HG02885 (cell line): Measurements from ENCODE around the gene EEF2K.

Experiments used
- ATAC-seq: cut with Tn5 transposase; IDR thresholded peaks from one replicate; pipeline ENCODE4 v1.9.1; 2021; ENCODE audit warnings: mild to moderate bottlenecking; ENCODE audit not compliant: unreplicated experiment, poor library complexity

The EEF2K gene

DNA sequence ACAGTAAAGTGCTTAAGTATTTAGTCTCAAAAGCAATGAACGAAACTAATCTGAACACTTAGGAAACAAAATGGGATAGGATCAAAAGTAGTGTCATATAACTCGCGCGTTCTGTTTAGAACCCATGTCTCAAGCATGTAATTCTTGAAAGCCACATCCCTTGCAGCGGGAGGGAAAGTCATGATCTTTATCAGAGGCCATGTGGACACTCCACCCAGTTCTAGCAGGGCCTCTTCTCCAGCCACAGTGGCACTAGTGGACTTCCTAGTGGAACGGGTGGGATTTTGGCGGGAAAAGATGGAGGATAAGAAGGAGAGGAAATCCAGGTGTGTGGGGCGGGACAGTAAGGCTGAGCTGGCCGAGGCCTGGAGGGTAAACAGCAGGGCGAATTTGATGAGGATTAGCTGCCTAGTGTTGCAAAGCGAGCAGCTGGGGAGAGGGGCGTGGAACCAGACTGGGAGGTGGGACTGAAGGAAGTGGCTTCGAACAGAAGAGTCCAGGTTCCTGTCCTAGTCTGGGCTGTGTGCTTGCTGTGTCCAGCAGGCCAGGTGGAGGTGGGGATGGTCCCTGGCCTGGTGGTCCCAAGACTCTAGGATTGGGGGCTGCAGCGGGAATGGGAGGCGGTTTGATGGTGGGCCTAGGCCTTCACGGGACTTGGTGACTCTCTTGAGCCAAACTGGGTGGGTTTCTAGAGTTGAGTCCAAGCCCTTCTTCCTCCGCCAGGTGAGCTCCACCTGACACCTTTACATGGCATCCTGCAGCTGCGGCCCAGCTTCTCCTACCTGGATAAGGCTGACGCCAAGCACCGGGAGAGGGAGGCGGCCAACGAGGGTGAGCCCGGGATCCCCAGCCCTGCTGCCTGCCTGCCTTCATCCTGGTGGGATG is 107.1 kb downstream of the EEF2K start:
- no peak for ATAC-seq

GRCh38 chr16:22313876-22314470 is 107.9 kb downstream of the EEF2K start:
- no peak for ATAC-seq

DNA sequence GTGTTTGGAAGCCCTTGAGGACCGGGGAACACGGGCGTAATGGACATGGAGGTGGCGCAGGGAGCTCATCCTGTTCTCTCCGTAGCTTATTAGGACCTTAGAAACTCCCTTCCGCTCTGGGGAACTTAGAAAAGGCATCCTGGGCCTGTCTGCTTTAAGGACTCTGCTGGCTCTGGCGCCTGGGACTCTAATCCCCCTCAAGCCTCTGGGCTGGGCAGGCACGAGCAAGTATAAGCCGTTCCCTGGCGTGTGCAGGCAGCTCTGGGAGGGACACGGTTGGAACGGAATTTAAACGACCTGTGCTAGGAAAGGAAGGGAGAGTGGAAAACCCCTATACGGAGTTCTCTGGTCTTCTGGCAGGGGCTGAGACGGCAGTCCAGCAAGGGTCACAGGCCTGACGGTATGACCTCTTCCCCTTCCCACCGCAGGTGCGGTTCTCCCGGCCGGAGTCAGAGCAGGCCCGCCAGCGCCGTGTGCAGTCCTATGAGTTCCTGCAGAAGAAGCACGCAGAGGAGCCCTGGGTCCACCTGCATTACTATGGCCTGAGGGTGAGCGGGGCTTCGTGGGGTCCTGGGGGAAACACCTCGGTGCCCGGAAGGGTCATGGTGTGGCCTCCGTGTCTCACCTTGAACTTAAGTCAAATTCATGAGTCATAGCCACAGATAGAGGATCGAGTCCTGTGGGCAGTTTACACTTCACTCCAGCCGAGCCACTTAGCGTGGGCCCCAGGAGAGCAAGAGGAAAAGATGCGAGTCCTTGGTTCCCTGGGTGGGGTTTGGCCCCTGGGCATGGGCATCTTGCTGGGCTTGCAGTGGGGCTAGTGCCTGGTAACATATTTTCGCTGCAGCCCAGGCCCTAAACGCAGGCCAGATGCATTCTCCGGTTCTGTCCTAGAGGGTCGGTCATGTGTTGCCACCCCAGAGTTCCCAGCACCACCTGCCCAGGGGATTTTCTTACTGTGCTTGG is 108.9 kb downstream of the EEF2K start:
- ATAC-seq: no peak

GRCh38 chr16:22315979-22316378 is 109.9 kb downstream of the EEF2K start:
- ATAC-seq: no peak

- no peak for ATAC-seq
Measured at GRCh38 chr16:22316411-22316811, 110.3 kb downstream of the EEF2K start.

DNA sequence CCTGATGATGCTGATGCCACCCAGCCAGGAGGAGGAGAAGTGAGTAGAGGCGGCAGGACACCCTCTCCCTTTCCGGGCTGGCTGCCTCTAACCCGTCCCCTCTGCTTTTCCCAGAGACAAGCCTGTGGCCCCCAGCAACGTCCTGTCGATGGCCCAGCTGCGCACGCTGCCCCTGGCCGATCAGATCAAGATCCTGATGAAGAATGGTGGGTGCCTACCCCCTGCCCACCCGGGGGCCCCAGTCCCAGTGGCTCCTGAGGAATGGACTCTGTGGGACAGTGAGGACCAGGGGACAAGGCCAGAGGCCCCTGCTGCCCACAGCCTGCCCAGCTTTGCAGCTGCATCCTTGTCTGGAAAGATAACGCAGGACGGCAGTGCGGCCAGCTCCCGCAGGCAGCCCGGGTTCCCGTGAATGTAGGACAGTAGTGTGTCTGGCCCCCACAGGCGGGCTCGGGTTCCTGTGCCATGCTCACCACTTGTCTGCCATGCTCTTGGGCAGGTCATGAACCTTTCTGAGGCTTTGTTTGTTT is 111.0 kb downstream of the EEF2K start:
- no peak for ATAC-seq

GRCh38 chr16:22317625-22318024 is 111.5 kb downstream of the EEF2K start:
- no peak for ATAC-seq

DNA sequence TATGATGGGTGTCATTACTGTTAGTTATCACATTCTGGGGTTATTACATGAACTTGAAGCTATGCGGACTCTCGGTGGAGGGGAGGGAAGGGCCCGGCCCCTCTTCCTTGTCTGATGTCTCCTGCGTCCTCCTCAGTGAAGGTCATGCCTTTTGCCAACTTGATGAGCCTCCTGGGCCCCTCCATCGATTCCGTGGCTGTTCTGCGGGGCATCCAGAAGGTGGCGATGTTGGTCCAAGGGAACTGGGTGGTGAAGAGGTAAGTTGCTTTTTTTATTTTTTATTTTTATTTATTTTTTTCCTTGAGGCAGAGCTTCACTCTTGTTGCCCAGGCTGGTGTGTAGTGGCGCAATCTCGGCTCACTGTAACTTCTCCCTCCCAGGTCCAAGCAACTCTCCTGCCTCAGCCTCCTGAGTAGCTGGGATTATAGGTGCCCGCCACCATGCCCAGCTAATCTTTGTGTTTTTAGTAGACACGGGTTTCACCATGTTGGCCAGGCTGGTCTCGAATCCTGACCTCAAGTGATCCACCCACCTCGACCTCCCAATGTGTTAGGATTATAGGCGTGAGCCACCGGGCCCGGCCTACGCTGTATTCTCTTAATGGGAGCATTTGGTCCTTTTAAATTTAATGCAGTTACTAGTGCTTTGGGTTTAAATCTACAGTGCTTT is 112.7 kb downstream of the EEF2K start:
- no peak for ATAC-seq

GRCh38 chr16:22320572-22321339 is 114.7 kb downstream of the EEF2K start:
- ATAC-seq: no peak

DNA sequence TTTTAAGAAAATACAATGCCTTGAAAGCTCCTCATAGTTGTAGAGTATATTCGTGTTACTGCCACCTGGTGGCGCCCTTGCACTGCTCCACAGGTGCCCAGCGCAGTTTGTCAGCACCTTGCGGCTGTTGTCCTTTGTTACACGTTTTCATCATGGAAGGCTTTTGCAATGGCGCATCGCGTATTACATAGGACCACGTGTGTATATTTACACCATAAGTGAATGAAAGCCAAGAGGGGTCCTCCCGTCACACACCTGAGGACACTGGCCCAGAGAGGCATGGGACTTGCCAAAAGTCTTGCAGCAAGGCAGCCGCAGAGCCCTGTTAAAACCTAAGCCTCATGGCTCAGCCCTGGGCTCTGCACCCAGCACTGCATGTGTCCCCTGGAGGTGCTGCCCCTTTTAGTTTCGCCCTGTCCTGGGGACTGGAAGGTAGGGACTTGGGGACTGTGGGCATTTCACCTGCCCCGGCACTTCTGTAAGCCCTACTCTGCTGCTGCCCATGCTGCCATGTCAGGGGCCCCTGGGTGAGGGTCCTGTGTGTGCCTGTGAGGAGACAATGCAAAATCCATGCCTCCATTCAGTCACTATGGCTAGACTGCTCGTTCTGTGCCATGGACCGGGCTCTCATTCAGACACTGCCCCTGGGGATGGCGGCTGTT is 115.4 kb downstream of the EEF2K start:
- no peak for ATAC-seq

DNA sequence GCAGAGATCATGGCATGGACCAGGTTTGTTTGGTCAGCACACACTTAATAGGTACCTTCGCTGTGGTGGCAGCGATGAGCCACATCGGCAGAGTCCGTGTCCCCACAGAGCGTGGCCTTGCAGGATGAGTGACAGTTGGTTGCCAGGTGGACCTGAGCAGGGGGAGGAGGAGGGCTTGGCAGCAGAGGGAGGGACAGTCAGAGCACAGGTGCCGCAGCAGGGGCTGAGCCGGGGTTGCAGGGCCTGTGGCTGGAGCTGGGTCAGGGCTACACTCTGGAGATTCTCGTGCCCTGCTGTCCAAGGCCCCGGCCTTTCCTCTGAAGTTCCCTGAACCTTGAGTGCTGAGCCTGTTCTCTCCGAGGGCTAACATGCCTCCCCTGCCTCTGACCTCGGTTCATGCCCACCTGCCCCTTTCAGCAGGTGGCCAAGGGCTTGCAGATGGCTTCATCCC is 116.0 kb downstream of the EEF2K start:
- ATAC-seq: no peak

GRCh38 chr16:22322741-22323140 is 116.7 kb downstream of the EEF2K start:
- ATAC-seq: no peak

GRCh38 chr16:22323173-22323958 is 117.3 kb downstream of the EEF2K start:
- ATAC-seq: no peak

DNA sequence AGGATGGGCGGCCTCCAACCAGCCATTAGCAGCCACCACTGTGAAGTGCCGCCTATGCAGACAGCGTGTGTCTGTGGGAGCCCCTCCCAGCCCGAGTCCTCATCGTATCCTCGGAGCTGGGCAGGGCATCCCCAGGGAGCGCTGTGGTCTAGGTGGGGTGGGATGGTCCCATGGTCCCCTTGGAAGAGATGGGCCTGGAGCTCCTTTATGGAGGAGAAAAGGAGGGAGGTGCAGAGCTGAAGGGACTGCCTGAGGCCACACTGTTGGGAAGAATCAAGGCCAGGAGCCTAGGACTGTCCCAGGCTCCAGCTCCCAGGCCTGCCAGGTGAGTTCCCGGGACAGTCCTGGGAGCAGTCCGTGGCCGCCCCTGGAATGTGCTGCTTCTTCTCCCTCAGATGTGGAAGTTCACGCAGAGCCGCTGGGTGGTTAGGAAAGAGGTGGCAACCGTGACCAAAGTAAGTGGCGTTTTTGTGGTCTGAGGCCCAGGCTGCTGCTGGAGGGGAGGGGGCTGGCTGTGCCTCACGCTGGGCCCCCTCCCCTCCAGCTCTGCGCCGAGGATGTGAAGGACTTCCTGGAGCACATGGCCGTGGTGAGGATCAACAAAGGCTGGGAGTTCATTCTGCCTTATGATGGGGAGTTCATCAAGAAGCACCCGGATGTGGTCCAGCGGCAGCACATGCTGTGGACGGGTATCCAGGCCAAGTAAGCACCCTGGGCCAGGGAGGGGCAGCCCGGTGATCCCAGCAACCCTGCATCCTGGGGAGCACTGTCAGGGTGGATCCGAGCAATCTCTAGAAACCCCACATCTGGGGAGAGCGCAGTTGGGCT is 118.1 kb downstream of the EEF2K start:
- ATAC-seq: no peak

DNA sequence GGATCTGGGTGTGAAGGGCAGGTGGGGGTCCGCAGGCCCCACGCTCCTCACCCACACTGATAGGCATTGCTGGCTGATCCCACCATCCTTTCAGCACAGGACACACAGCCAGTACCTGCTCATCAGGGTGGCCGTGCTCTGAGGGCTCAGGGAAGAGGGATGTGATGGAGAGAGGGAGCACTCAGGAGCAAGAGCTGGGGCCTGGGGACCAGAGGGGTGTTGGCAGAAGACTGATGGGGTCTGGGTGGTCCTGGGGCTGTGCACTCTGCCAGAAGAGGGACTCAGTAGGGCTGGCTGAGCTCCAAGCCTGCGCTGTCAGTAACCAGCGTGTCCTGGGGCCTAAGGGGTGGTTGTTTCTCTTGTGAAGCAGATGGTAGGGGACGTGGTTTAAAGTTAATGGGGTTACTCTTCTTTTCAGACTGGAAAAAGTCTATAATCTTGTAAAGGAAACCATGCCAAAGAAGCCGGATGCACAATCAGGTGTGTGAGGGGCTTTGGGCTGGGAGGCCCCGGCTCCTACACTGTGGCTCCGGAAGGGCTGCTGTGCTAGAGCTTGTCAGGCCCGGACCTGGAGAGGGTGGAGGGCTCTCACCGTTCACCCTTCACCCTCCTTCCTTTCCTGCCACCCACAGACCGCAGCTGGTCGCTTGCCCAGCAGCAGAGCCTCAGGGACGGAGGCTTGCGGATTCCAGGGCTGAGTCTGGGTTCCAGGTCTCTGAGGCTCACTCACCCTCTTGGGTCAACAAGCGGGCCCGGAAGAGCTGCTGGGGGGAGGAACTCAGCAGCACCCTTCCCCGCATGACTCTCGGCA is 118.9 kb downstream of the EEF2K start:
- no peak for ATAC-seq
